Esophagus squamous epithelium (tissue), 5 donors: Measurements from ENCODE around the gene KRTAP9-2. TPM values are rescaled to one million over a fixed set of nuclear protein-coding genes. Genes with fewer than 3 reads are reported as not detected.
"Not testable (repeated sequence)": the region's sequence is repeated elsewhere in the genome, so short reads cannot be mapped to it uniquely, and the experiment has no call there.

ENCODE experiments used
- DNase-seq: peaks from one replicate; lab custom pipeline; 2025; lab: John Stamatoyannopoulos, UW
- H3K27ac ChIP-seq, 4 donors: fragments of 200-600 bp; sonication (generic); one replicate each; pipeline ENCODE4 v1.5.1; 2016 to 2019; ENCODE audit warnings: mild to moderate bottlenecking in 1 of 4
- H3K27me3 ChIP-seq, 4 donors: fragments of 200-600 bp; sonication (generic); 1 replicate in 3 of 4; 2 replicates in 1 of 4; pipeline versions ENCODE4 v1.5.1 to v1.6.0; 2017 to 2021; ENCODE audit warnings: antibody characterized with exemption in 1 of 4
- H3K36me3 ChIP-seq, 3 donors: fragments of 200-600 bp; sonication (generic); one replicate each; pipeline ENCODE4 v1.5.1; 2016 to 2019
- H3K4me1 ChIP-seq, 3 donors: fragments of 200-600 bp; sonication (generic); one replicate each; pipeline ENCODE4 v1.5.1; 2017 to 2019
- H3K4me3 ChIP-seq, 4 donors: fragments of 200-600 bp; sonication (generic); 1 replicate in 3 of 4; 2 replicates in 1 of 4; pipeline ENCODE4 v1.5.1; 2016 to 2019; ENCODE audit warnings: mild to moderate bottlenecking in 2 of 4, moderate library complexity in 1 of 4
- H3K9me3 ChIP-seq, 3 donors: fragments of 200-600 bp; sonication (generic); one replicate each; pipeline ENCODE4 v1.5.1; 2016 to 2019
- POLR2A ChIP-seq, 4 donors: fragments of 450-650 bp; IDR thresholded peaks; one replicate each; pipeline ENCODE4 v1.6.1; 2017; ENCODE audit warnings: antibody characterized with exemption in 4 of 4, mild to moderate bottlenecking in 4 of 4, moderate library complexity in 3 of 4
- whole genome bisulfite sequencing, 2 donors: methylation state at CpG; one replicate each; pipeline ENCODE4 v1.1.5; 2018; 5-methylcytosine and 5-hydroxymethylcytosine counted together
- intact Hi-C: fragments of 100-400 bp; cut with DNase I; formaldehyde crosslinking; loops from one replicate; pipeline ENCODE4 v1.15.0; 2022
- total RNA-seq, 4 donors: library from RNA; depleted of rRNA; stranded (reverse); fragments of >200 nt; gene quantifications; one replicate each; pipeline ENCODE4 v1.1.0, GENCODE V29; 2016
- TF ChIP-seq, protein P1 (sequence below), 6 experiments: fragments of 450-650 bp in 4 of 6; fragments of 200-600 bp in 2 of 6; sonication (generic) in 2 of 6; IDR thresholded peaks; one replicate each; pipeline ENCODE4 v1.5.1; 2016 to 2019; ENCODE audit warnings: antibody characterized with exemption in 6 of 6, mild to moderate bottlenecking in 4 of 6, moderate library complexity in 4 of 6
- donor health status: DM: yes; HTN: yes; CAD: no.

Gene KRTAP9-2, protein sequence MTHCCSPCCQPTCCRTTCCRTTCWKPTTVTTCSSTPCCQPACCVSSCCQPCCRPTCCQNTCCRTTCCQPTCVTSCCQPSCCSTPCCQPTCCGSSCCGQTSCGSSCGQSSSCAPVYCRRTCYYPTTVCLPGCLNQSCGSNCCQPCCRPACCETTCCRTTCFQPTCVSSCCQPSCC
- not detected for total RNA-seq

DNA sequence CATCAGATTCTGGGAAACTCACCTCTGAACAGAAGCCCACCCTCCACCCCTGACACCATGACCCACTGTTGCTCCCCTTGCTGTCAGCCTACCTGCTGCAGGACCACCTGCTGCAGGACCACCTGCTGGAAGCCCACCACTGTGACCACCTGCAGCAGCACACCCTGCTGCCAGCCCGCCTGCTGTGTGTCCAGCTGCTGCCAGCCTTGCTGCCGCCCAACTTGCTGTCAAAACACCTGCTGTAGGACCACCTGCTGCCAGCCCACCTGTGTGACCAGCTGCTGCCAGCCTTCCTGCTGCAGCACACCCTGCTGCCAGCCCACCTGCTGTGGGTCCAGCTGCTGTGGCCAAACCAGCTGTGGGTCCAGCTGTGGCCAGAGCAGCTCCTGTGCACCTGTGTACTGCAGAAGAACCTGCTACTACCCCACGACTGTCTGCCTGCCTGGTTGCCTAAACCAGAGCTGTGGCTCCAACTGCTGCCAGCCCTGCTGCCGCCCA is at the start of gene KRTAP9-2:
Gene KRTAP9-2 (plus strand): TSS at position 51 of the 498 bp plus-strand sequence. CDS start 7 bp downstream, at position 58.
- H3K27me3 ChIP-seq, result peaks cover 0 to 17% (median 0%) of the 10 kb centered on the region in 4 donors
- H3K36me3 ChIP-seq, H3K9me3 ChIP-seq, H3K27ac ChIP-seq, H3K4me1 ChIP-seq, H3K4me3 ChIP-seq, DNase-seq, intact Hi-C loops: not testable (repeated sequence)
- no CpG with 5 or more reads among the region's 4 CpGs for WGBS, 2 donors

DNA sequence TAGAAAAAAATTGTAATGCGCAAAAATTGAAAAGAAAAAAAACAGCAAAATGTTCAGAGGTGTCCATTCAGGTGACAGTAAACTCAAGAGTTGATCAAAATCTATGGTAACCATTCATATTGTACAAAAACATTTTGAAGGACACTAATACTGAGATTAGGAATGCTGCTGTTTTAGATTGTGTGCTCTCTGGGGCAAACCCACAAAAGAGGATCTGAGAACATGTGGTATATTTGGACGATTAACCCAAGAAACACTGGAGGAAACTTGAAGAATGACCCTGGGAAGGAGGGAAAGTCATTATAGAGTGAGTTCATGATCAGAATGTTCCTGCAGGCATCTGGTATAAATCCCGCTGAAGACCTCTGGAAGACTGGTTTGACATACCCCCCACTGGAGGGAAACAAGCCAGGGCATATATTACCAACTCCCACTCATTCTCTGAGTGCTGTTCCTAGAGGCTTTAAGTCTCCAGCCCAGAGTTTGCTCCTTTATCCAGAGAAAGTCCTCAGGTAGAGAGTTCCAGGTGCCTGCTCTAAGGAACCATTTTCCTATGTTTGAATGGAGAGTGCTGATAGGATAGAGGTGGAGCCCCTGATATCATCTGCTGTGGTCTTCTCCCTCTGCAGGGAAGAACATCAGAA is 49.6 kb upstream of the KRTAP9-2 start:
- Histone ChIP-seq H3K27ac (no peak overlapping the region), H3K27me3 (peaks cover 0 to 7% (median 0%) of the 10 kb centered on the region in 4 donors), H3K4me1 (no peaks in the 10 kb centered on the region), H3K9me3 (no peaks in the 10 kb centered on the region), H3K4me3 (no peak overlapping the region), H3K36me3 (no peaks in the 10 kb centered on the region)
- intact Hi-C loops, result no loop called here
- DNase-seq, result no peak
- WGBS, 2 donors, result 81 to 86% methylated on average over 3 of the region's 3 CpGs
- TF ChIP-seq, protein P1, sequence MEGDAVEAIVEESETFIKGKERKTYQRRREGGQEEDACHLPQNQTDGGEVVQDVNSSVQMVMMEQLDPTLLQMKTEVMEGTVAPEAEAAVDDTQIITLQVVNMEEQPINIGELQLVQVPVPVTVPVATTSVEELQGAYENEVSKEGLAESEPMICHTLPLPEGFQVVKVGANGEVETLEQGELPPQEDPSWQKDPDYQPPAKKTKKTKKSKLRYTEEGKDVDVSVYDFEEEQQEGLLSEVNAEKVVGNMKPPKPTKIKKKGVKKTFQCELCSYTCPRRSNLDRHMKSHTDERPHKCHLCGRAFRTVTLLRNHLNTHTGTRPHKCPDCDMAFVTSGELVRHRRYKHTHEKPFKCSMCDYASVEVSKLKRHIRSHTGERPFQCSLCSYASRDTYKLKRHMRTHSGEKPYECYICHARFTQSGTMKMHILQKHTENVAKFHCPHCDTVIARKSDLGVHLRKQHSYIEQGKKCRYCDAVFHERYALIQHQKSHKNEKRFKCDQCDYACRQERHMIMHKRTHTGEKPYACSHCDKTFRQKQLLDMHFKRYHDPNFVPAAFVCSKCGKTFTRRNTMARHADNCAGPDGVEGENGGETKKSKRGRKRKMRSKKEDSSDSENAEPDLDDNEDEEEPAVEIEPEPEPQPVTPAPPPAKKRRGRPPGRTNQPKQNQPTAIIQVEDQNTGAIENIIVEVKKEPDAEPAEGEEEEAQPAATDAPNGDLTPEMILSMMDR (IDR thresholded peaks at IDR 0.05), result no peak
- TF ChIP-seq POLR2A (IDR thresholded peaks at IDR 0.05), result no peak

DNA sequence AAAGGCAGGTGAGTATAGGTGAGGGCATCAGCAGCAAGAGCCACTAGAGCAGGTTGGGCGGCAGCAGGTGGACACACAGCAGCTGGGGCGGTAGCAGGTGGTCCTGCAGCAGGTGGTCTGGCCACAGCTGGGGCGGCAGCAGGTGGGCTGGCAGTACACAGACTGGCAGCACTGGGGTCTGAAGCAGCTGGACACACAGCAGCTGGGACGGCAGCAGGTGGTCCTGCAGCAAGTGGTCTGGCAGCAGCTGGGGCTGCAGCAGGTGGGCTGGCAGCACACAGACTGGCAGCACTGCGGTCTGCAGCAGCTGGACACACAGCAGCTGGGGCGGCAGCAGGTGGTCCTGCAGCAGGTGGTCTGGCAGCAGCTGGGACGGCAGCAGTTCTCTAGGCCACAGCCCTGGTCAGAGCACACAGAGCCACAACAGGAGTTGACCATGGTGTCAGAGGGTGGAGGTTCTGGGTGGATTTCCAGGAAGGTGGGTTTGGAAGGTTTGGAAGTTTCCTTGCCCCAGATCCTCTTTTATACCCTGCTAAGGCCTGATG is 48.6 kb upstream of the KRTAP9-2 start, which contains the start of gene KRTAP4-2:
Gene KRTAP4-2 (minus strand): TSS at position 495 of the 545 bp plus-strand sequence. CDS start 57 bp downstream, at position 438.
- no peak for DNase-seq
- 91 to 100% methylated on average over 2 to 5 of the region's 7 CpGs for WGBS, 2 donors
- Histone ChIP-seq H3K36me3 (no peaks in the 10 kb centered on the region), H3K27me3 (peaks cover 0 to 7% (median 0%) of the 10 kb centered on the region in 4 donors), H3K9me3 (no peaks in the 10 kb centered on the region), H3K4me1 (no peaks in the 10 kb centered on the region), H3K4me3 (no peak within 1 kb of the TSS), H3K27ac (no peak within 1 kb of the TSS)
- no peak for TF ChIP-seq POLR2A (IDR thresholded peaks at IDR 0.05)
- TF ChIP-seq, protein P1 (IDR thresholded peaks at IDR 0.05), result no peak
- intact Hi-C loops, result no loop called here

DNA sequence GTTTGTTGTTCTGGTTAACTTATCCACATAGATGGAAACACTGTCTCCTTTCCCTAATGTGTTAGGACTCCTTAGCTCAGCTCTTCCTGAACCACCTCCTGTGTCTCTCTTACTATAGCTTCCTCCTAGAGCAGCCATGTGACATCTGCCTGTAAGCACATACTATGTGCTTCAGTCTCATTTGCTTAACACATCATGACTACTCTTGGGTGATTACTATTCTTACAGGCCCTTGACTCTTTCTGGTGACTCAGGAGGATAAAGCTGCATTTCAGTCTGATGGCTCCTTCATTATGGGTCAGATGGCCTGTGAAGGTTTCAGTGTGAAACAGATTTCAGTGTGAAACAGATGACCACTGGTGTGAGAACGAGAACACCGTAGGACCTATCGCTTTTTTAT is 48.1 kb upstream of the KRTAP9-2 start:
- no peak for TF ChIP-seq POLR2A (IDR thresholded peaks at IDR 0.05)
- TF ChIP-seq, protein P1 (IDR thresholded peaks at IDR 0.05), result no peak
- no peak overlapping the region for H3K4me3 ChIP-seq
- DNase-seq, result no peak
- H3K4me1 ChIP-seq, result no peaks in the 10 kb centered on the region
- no peaks in the 10 kb centered on the region for H3K9me3 ChIP-seq
- peaks cover 0 to 7% (median 0%) of the 10 kb centered on the region in 4 donors for H3K27me3 ChIP-seq
- no peak overlapping the region for H3K27ac ChIP-seq
- no peaks in the 10 kb centered on the region for H3K36me3 ChIP-seq
- intact Hi-C loops, result no loop called here
- WGBS, 2 donors, result 88 to 100% methylated on average over 3 of the region's 3 CpGs

DNA sequence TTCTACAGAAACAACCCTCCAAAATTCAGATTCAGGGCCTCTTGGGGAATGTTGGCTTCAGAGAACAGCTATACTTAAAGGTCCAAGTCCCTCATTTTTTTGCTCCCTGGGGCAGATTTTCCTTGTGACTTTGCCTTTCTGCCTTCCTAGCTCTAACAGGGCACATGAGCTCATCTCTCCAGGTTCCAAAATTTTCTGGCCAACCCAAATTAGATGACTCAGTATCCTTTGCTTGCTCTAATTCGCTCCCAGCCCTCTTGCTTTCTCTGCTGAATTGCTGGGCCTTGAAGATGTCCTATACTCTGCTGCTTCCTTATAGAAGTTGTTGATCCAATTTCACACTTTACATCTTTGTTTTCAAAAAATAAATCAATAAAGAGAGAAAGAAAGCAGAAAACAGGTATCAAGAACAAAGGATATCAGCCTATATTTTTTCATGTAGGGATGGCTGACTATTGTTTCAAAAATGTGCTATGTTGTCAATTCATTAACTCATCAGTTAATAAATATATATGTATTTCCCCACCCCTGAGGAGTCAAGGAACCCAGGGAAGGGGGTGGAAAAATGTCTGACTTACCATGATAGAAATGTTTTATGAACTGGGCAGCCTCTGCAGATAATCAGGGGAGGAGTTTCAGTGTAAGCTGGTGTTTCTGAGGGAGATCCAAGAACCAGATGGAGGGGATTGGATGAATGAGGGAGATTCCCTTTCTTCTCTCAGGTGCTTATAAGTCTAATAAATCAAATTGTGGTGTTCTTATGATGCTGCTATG is 47.4 kb upstream of the KRTAP9-2 start:
- no peak for DNase-seq
- Histone ChIP-seq H3K9me3 (no peaks in the 10 kb centered on the region), H3K27me3 (peaks cover 0 to 7% (median 0%) of the 10 kb centered on the region in 4 donors), H3K36me3 (no peaks in the 10 kb centered on the region), H3K4me3 (no peak overlapping the region), H3K4me1 (no peaks in the 10 kb centered on the region), H3K27ac (no peak overlapping the region)
- 56 to 78% methylated on average over 1 of the region's 1 CpG for WGBS, 2 donors
- intact Hi-C loops, result no loop called here
- TF ChIP-seq, protein P1 (IDR thresholded peaks at IDR 0.05), result no peak
- no peak for TF ChIP-seq POLR2A (IDR thresholded peaks at IDR 0.05)
